ENCODE data around the gene CMTM5. TPM values are rescaled to one million over a fixed set of nuclear protein-coding genes. Genes with fewer than 3 reads are reported as not detected.

Gene CMTM5
- polyA plus RNA-seq, 1 experiment, result not detected

GRCh38 chr14:23348297-23348655 is 28.6 kb upstream of the CMTM5 start:
- no peak for DNase-seq (ENCODE audit: low read depth)
- ChIA-PET CTCF (interaction anchor here (4.2 kb wide), 1 partner anchor 31 kb away, joined by 15 read pairs; no protein-coding TSS in a partner anchor), POLR2A (interaction anchor here (0.6 kb wide), 1 partner anchor 199 kb away, joined by 4 read pairs; no protein-coding TSS in a partner anchor)
- Histone ChIP-seq H3K36me3 (ENCODE audit: control insufficient read depth, insufficient read depth, low read length) (no peaks in the 10 kb centered on the region), H3K4me3 (ENCODE audit: low read depth, low read length) (no peak overlapping the region), H3K27me3 (ENCODE audit: control insufficient read depth, insufficient read depth, low read length) (no peaks in the 10 kb centered on the region)
- TF ChIP-seq, protein P1, sequence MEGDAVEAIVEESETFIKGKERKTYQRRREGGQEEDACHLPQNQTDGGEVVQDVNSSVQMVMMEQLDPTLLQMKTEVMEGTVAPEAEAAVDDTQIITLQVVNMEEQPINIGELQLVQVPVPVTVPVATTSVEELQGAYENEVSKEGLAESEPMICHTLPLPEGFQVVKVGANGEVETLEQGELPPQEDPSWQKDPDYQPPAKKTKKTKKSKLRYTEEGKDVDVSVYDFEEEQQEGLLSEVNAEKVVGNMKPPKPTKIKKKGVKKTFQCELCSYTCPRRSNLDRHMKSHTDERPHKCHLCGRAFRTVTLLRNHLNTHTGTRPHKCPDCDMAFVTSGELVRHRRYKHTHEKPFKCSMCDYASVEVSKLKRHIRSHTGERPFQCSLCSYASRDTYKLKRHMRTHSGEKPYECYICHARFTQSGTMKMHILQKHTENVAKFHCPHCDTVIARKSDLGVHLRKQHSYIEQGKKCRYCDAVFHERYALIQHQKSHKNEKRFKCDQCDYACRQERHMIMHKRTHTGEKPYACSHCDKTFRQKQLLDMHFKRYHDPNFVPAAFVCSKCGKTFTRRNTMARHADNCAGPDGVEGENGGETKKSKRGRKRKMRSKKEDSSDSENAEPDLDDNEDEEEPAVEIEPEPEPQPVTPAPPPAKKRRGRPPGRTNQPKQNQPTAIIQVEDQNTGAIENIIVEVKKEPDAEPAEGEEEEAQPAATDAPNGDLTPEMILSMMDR (IDR thresholded peaks at IDR 0.05; ENCODE audit: insufficient read depth, low read depth, low read length), result no peak

- TF ChIP-seq, protein P1 (IDR thresholded peaks at IDR 0.05; ENCODE audit: insufficient read depth, low read depth, low read length), result no peak
- DNase-seq (ENCODE audit: low read depth), result no peak
- Histone ChIP-seq H3K27me3 (ENCODE audit: control insufficient read depth, insufficient read depth, low read length) (no peaks in the 10 kb centered on the region; the same call in 1 of the 2 replicates), H3K36me3 (ENCODE audit: control insufficient read depth, insufficient read depth, low read length) (no peaks in the 10 kb centered on the region), H3K4me3 (ENCODE audit: low read depth, low read length) (no peak overlapping the region)
- ChIA-PET CTCF (no interaction called here), POLR2A (interaction anchor here (0.6 kb wide), 1 partner anchor 198 kb away, joined by 4 read pairs; no protein-coding TSS in a partner anchor)
Observed at GRCh38 chr14:23349156-23349845, 27.5 kb upstream of the CMTM5 start.

- peak overlapping the region; percentile 74 for H3K4me3 ChIP-seq (ENCODE audit: low read depth, low read length)
- ChIA-PET CTCF (interaction anchor here (0.7 to 1.9 kb wide), 4 partner anchors 18 to 30 kb away, joined by 3 to 15 read pairs (median 3); partner anchors contain the start of gene IL25), POLR2A (interaction anchor here (0.6 to 0.8 kb wide), 3 partner anchors 12 to 30 kb away, joined by 3 read pairs; no protein-coding TSS in a partner anchor)
- DNase-seq (ENCODE audit: low read depth), result no peak
- no peaks in the 10 kb centered on the region for H3K36me3 ChIP-seq (ENCODE audit: control insufficient read depth, insufficient read depth, low read length)
- TF ChIP-seq, protein P1 (IDR thresholded peaks at IDR 0.05; ENCODE audit: insufficient read depth, low read depth, low read length), result no peak
- H3K27me3 ChIP-seq (ENCODE audit: control insufficient read depth, insufficient read depth, low read length), result peaks cover 1% of the 10 kb centered on the region; the same call in 1 of the 2 replicates
Observed at GRCh38 chr14:23351681-23352505, 25.0 kb upstream of the CMTM5 start.

DNA sequence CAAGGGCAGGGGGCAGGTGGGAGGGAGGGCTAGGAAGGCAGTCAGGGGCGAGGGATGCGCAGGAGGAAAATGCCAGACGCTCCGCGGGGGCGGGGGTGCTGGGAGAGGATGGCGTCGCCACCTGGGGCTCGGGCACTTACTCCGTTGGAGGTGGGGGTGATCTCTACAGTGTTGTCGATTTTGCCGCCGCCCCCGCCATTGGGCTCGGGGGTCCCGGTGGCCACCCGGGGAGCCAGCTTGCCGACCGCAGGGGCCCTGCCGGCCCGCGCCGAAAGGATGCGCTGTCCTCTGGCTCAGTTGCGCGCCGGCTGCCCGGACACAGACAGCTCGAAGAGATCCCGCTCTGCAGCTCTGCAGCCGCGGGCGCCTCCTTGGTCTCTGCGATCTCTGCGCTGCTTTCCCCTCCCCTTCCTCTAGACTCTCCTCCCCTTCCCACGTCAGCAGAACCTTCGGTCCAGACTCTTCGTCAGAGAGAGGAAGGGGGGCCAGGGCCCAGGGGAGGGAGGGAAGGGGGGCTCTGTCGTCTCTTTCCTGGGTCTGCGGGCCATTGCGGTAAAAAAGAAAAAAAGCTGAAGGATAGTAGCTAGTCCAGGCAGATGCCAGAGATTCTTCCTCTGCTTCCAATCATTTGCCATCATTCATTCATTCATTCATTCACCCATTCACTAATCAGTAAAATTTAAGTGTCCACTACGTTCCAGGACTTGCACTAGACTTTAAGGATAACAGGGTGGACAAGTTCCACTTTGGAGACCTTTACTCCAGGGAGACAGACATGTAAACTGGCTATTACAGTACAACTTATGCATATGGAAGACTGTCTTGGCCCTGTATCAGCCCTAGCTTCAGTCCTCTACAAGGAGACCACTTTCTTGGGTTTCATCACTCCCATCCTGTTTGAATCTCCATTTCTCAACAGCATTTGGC is 24.1 kb upstream of the CMTM5 start, which contains the start of gene SLC22A17:
Gene SLC22A17, minus strand, starts transcription at position 382 of the 927 bp plus-strand sequence.
- Histone ChIP-seq H3K36me3 (ENCODE audit: control insufficient read depth, insufficient read depth, low read length) (no peaks in the 10 kb centered on the region), H3K4me3 (ENCODE audit: low read depth, low read length) (peak within 1 kb of the TSS; percentile 74), H3K27me3 (ENCODE audit: control insufficient read depth, insufficient read depth, low read length) (peaks cover 1% of the 10 kb centered on the region; the same call in 1 of the 2 replicates)
- peak; percentile 33 for DNase-seq (ENCODE audit: low read depth)
- ChIA-PET CTCF (interaction anchor here (0.5 to 1.9 kb wide), 7 partner anchors 15 to 384 kb away, joined by 3 to 15 read pairs (median 3); partner anchors contain the start of gene IL25), POLR2A (interaction anchor here (0.6 to 0.8 kb wide), 3 partner anchors 11 to 31 kb away, joined by 3 read pairs; no protein-coding TSS in a partner anchor)
- TF ChIP-seq, protein P1 (IDR thresholded peaks at IDR 0.05; ENCODE audit: insufficient read depth, low read depth, low read length), result 0 out of 2 replicates have a peak, but pooled peaks have one; percentile 33

All from BJ (cell line).